HepG2 (cell line): Measurements from ENCODE around the gene AMIGO1. TPM values are rescaled to one million over a fixed set of nuclear protein-coding genes. Genes with fewer than 3 reads are reported as not detected.

ENCODE experiments used
- ATF7-NPFF ChIP-seq: sonication (generic); formaldehyde crosslinking; IDR thresholded peaks from 2 replicates; pipeline ENCODE4 v1.8.1; 2023; ENCODE audit warnings: mild to moderate bottlenecking, low read depth, missing genetic modification reagents, moderate library complexity
- FOXK1 ChIP-seq: sonication (generic); formaldehyde crosslinking; IDR thresholded peaks from 2 replicates; pipeline ENCODE4 v1.4.0; 2020; ENCODE audit warnings: low read depth, missing genetic modification reagents, borderline replicate concordance
- KDM2A ChIP-seq: sonication (generic); formaldehyde crosslinking; IDR thresholded peaks from 2 replicates; pipeline ENCODE4 v1.4.0; 2020; ENCODE audit warnings: low read depth, missing genetic modification reagents, borderline replicate concordance
- MAF1 ChIP-seq: sonication (generic); formaldehyde crosslinking; IDR thresholded peaks from 2 replicates; pipeline ENCODE4 v1.5.0; 2020; ENCODE audit warnings: missing genetic modification reagents, borderline replicate concordance
- MYC ChIP-seq: sonication (generic); formaldehyde crosslinking; IDR thresholded peaks from 2 replicates; pipeline ENCODE4 v1.9.0; 2021; ENCODE audit warnings: missing genetic modification reagents, borderline replicate concordance
- PCBP1 ChIP-seq: fragments of 200-400 bp; formaldehyde crosslinking; IDR thresholded peaks from 2 replicates; pipeline ENCODE4 v1.6.1; 2017; ENCODE audit warnings: mild to moderate bottlenecking, low read depth, low read length, borderline replicate concordance
- REL ChIP-seq: sonication (generic); formaldehyde crosslinking; conservative IDR thresholded peaks from 2 replicates; pipeline ENCODE4 v1.8.0; 2022; ENCODE audit warnings: mild to moderate bottlenecking, missing genetic modification reagents, moderate library complexity
- SOX5 ChIP-seq: IDR thresholded peaks from 2 replicates; pipeline ENCODE4 v1.6.1; 2016; ENCODE audit warnings: borderline replicate concordance
- TOPORS ChIP-seq: sonication (generic); formaldehyde crosslinking; IDR thresholded peaks from 2 replicates; pipeline ENCODE4 v1.8.0; 2023; ENCODE audit warnings: mild to moderate bottlenecking, missing genetic modification reagents
- ZNF160 ChIP-seq: sonication (generic); formaldehyde crosslinking; IDR thresholded peaks from 2 replicates; pipeline ENCODE4 v1.8.0; 2022; ENCODE audit warnings: mild to moderate bottlenecking, inconsistent platforms, missing genetic modification reagents
- ZNF780A ChIP-seq: sonication (generic); formaldehyde crosslinking; IDR thresholded peaks from 2 replicates; pipeline ENCODE4 v1.8.0; 2022; ENCODE audit warnings: mild to moderate bottlenecking, missing genetic modification reagents, moderate library complexity
- ZNF816 ChIP-seq: sonication (generic); formaldehyde crosslinking; IDR thresholded peaks from 2 replicates; pipeline ENCODE4 v1.8.0; 2022; ENCODE audit warnings: missing genetic modification reagents, mild to moderate bottlenecking, borderline replicate concordance
- ZNF879 ChIP-seq: sonication (generic); formaldehyde crosslinking; IDR thresholded peaks from 2 replicates; pipeline ENCODE4 v1.8.1; 2023; ENCODE audit warnings: missing genetic modification reagents
- polyA plus RNA-seq, 8 experiments: library from polyadenylated mRNA; depleted of rRNA in 3 of 8; stranded (reverse) in 7 of 8; unstranded in 1 of 8; fragments of >200 nt; fragmentation: Illumina TruSeq in 4 of 8; extraction: Trizol in 4 of 8; gene quantifications; 2 replicates each; pipeline versions ENCODE4 v1.2.1 to v1.2.3, GENCODE V29; 2011 to 2016; ENCODE audit warnings: low read depth in 4 of 8, missing spikeins in 1 of 8, mixed read lengths in 1 of 8; ENCODE audit not compliant: insufficient read depth in 1 of 8
- total RNA-seq, 5 experiments: library from RNA; depleted of rRNA; stranded (reverse); fragments of >200 nt; fragmentation: Illumina TruSeq; extraction: Trizol; gene quantifications; 2 replicates each; pipeline ENCODE4 v1.2.3, GENCODE V29; 2016; ENCODE audit warnings: low read depth in 1 of 5
- TF ChIP-seq, protein P1 (sequence below): sonication (generic); formaldehyde crosslinking; IDR thresholded peaks from 2 replicates; pipeline ENCODE4 v1.5.0; 2020; ENCODE audit warnings: mild to moderate bottlenecking, missing genetic modification reagents, borderline replicate concordance
- TF ChIP-seq, protein P2 (sequence below): sonication (generic); formaldehyde crosslinking; conservative IDR thresholded peaks from 2 replicates; pipeline ENCODE4 v1.4.0; 2020; ENCODE audit warnings: missing genetic modification reagents
- TF ChIP-seq, protein P3 (sequence below): sonication (generic); formaldehyde crosslinking; IDR thresholded peaks from 2 replicates; pipeline ENCODE4 v1.9.0; 2022; ENCODE audit warnings: missing genetic modification reagents, mild to moderate bottlenecking, borderline replicate concordance
- TF ChIP-seq, protein P4 (sequence below): sonication (generic); formaldehyde crosslinking; IDR thresholded peaks from 2 replicates; pipeline ENCODE4 v1.4.0; 2020; ENCODE audit warnings: mild to moderate bottlenecking, missing genetic modification reagents
- TF ChIP-seq, protein P5 (sequence below): sonication (generic); formaldehyde crosslinking; IDR thresholded peaks from 2 replicates; pipeline ENCODE4 v1.4.0; 2020; ENCODE audit warnings: missing genetic modification reagents

The AMIGO1 gene
- total and polyA plus RNA-seq, 2 of the 13 experiments (the other 11 are each of a cell fraction or from before 2014, with no cell fraction given): 0.40 to 1.3 TPM

DNA sequence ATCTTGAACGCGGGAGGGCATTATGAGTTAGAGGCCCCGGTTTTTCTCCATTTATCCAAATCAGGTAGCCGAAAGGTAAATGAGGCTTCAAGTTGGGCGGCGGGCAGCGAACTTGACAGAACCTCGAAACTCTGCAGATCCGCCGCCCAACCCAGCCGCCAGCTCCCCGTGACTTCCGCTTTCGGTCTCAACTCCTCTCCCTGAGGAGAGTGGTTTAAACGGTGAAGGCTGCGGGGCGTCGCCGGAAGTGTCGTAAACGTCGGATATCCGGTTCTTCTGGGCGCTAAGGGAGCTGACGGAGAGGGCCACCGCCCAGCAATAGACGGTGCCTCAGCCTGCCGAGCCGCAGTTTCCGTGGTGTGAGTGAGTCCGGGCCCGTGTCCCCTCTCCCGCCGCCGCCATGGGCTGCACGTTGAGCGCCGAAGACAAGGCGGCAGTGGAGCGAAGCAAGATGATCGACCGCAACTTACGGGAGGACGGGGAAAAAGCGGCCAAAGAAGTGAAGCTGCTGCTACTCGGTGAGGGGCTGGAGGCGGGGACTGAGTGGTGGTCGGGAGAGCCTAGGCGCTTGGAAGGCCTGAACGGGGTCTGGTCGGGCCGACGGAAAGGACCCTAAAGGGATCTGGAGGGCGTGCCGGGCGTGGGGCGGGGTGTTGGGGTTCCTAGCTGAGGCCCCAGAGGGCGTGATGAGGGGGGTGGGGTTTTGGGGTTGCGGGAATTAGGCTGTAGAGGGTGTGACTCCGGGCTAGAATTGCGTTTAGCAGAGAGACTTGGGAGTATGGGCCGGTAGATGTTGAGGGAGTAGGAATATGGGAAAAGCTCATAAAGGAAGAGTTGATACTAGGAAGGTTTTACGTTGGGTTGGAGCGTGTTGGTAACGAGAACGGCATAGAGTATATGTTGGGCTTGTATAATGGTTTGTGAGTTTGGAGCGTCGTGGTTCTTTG, 39.1 kb upstream of the AMIGO1 start, which contains the start of gene GNAI3 (continued):
- TF ChIP-seq, protein P1, sequence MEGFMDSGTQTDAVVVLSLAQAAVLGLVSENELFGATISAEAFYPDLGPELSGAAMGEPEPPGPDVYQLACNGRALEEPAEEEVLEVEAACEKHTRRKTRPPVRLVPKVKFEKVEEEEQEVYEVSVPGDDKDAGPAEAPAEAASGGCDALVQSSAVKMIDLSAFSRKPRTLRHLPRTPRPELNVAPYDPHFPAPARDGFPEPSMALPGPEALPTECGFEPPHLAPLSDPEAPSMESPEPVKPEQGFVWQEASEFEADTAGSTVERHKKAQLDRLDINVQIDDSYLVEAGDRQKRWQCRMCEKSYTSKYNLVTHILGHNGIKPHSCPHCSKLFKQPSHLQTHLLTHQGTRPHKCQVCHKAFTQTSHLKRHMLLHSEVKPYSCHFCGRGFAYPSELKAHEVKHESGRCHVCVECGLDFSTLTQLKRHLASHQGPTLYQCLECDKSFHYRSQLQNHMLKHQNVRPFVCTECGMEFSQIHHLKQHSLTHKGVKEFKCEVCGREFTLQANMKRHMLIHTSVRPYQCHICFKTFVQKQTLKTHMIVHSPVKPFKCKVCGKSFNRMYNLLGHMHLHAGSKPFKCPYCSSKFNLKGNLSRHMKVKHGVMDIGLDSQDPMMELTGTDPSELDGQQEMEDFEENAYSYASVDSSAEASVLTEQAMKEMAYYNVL: 0 out of 2 replicates have a peak, but pooled peaks have one; percentile 39
- TF ChIP-seq, protein P2, sequence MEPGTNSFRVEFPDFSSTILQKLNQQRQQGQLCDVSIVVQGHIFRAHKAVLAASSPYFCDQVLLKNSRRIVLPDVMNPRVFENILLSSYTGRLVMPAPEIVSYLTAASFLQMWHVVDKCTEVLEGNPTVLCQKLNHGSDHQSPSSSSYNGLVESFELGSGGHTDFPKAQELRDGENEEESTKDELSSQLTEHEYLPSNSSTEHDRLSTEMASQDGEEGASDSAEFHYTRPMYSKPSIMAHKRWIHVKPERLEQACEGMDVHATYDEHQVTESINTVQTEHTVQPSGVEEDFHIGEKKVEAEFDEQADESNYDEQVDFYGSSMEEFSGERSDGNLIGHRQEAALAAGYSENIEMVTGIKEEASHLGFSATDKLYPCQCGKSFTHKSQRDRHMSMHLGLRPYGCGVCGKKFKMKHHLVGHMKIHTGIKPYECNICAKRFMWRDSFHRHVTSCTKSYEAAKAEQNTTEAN (CRISPR knock-in tag): no peak; the same call in 1 of the 2 replicates
- TF ChIP-seq, protein P3, sequence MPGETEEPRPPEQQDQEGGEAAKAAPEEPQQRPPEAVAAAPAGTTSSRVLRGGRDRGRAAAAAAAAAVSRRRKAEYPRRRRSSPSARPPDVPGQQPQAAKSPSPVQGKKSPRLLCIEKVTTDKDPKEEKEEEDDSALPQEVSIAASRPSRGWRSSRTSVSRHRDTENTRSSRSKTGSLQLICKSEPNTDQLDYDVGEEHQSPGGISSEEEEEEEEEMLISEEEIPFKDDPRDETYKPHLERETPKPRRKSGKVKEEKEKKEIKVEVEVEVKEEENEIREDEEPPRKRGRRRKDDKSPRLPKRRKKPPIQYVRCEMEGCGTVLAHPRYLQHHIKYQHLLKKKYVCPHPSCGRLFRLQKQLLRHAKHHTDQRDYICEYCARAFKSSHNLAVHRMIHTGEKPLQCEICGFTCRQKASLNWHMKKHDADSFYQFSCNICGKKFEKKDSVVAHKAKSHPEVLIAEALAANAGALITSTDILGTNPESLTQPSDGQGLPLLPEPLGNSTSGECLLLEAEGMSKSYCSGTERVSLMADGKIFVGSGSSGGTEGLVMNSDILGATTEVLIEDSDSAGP (CRISPR knock-in tag): peak; percentile 91
- TF ChIP-seq SOX5 (CRISPR knock-in tag) (peak; percentile 46; the same call in 1 of the 2 replicates), ZNF780A (CRISPR knock-in tag) (no peak), TOPORS (CRISPR knock-in tag) (peak; percentile 78), ATF7-NPFF (peak; percentile 80), MYC (peak; percentile 68; the same call in 1 of the 2 replicates), KDM2A (CRISPR knock-in tag) (peak; percentile 84), ZNF816 (no peak), MAF1 (no peak), REL (CRISPR knock-in tag) (no peak), FOXK1 (CRISPR knock-in tag) (peak; percentile 66; the same call in 1 of the 2 replicates), PCBP1 (no peak), ZNF879 (CRISPR knock-in tag) (no peak), ZNF160 (no peak; the same call in 1 of the 2 replicates)
- TF ChIP-seq, protein P4, sequence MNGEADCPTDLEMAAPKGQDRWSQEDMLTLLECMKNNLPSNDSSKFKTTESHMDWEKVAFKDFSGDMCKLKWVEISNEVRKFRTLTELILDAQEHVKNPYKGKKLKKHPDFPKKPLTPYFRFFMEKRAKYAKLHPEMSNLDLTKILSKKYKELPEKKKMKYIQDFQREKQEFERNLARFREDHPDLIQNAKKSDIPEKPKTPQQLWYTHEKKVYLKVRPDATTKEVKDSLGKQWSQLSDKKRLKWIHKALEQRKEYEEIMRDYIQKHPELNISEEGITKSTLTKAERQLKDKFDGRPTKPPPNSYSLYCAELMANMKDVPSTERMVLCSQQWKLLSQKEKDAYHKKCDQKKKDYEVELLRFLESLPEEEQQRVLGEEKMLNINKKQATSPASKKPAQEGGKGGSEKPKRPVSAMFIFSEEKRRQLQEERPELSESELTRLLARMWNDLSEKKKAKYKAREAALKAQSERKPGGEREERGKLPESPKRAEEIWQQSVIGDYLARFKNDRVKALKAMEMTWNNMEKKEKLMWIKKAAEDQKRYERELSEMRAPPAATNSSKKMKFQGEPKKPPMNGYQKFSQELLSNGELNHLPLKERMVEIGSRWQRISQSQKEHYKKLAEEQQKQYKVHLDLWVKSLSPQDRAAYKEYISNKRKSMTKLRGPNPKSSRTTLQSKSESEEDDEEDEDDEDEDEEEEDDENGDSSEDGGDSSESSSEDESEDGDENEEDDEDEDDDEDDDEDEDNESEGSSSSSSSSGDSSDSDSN (CRISPR knock-in tag): peak; percentile 74; the same call in 1 of the 2 replicates
- TF ChIP-seq, protein P5, sequence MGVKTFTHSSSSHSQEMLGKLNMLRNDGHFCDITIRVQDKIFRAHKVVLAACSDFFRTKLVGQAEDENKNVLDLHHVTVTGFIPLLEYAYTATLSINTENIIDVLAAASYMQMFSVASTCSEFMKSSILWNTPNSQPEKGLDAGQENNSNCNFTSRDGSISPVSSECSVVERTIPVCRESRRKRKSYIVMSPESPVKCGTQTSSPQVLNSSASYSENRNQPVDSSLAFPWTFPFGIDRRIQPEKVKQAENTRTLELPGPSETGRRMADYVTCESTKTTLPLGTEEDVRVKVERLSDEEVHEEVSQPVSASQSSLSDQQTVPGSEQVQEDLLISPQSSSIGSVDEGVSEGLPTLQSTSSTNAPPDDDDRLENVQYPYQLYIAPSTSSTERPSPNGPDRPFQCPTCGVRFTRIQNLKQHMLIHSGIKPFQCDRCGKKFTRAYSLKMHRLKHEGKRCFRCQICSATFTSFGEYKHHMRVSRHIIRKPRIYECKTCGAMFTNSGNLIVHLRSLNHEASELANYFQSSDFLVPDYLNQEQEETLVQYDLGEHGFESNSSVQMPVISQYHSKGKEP (CRISPR knock-in tag): no peak
